Measurements from ENCODE around the gene CCND1.

CCND1 gene

DNA sequence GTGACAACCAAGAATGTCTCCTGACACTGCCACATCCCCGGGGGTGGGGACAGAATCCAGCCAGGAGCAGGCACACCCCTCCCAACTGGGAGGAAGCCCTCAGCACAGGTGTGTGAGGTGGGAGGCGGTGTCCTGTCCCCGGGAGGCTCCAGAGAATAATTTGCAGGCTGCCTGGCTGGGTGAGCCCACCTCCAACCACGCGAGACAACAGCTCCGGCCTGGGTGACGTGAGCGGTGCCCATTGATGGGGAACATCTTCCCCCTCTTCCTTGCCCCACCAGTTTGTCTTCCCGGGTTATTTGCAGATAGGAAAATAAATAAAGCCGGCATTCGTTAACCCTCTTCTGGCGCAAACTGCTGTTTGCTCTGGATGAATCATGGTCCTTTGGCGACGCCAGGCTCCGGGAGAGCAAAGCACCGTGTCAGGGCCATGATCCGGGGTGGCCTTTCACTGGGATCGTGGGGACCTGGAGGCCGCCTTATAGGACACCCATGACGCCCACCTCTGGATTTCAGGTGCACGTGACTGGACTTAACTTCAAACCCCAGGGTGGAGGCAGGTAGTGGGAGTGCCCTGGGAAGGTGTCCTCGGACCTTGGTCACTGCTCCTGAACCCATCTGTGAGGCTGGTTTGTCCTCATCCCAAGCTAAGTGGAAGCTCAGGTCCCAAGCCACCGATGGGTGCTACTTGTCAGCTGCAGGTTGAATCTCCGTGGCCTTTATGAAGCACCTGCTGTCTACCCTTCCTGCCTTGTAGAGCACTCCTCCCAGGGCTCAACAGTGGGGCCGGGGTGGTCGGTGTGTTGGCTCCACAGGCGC is 13.9 kb downstream of the CCND1 start:
- no peak for DNase-seq

DNA sequence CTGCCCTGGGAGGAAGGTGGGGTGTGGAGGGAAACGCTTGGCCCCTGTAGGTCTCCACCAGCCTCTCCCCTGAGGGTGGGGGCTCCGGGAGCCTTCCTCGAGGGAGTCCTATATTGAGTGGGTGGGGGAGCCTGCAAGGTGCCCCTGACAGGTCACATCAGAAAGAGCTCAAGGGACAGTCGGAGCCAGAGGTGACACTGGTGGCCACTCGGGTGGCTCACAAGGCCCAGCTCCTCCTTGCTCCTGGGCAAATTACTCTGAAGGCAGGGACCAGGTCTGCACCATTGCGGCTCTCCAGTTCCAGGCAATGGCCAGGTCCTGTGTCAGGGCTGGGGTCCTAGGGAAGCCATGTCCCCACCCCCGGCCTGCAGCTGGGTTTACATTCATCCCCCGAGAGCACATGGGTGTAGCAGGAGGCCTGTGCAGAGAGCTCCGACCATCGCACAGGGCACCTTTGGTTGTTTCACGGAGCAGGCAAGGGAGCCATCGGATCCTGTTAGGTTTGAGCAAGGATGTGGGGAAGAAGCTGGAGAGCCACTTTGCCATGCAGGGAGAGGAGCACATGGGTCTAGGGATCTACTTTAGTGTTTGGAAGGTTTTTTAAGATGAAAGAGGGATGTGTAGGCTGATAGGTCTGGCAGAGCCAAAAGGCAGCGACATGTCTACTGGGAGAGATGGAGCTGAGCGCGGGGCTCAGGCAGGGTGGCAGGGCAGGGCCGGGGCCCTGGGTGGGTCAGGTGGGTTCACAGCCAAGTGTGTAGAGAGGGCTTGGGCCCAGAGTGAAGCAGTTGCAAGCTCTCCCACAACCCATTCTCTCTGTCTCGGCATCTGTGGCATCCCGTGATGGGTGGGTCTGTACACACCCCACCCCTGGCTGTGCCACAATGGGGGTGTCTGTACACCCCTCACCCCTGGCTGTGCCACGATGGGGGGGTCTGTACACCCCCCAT is 14.8 kb downstream of the CCND1 start:
- no peak for DNase-seq

DNA sequence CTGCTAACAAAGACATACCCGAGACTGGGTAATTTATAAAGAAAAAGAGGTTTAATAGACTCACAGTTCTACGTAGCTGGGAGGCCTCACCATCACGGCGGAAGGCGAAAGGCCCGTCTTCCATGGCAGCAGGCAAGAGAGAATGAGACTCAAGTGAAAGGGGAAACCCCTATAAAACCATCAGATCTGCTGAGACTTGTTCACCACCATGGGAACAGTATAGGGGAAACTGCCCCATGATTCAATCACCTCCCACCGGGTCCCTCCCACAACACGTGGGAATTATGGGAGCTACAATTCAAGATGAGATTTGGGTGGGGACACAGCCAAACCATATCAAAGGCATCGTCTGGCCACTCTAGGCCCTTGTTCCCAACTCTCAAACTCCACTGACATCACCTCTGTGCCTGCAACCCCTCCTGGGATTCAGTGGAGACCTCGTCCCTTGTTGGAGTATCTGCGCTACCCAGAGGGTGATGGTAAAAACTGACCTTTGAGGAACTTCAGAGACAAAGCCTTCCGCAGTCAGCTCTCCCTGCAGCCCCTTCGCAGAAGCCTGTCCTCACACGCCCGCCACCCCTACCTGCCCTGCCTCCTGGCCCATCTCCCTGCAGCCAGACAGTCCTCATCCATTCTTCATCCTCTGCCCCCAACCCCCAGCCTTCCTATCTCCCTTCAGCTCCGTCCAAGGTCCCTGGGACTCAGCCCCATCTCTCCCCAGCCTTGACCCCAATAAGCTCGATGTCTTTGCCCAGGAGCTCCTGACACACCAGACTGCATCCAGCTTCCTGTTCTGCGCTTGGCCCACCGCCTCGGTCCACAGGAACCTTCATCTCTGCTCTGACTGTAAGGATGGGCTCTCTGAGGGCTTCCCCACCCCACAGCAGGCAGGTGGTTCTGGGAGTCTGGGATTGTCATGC is 15.8 kb downstream of the CCND1 start:
- DNase-seq = no peak

DNA sequence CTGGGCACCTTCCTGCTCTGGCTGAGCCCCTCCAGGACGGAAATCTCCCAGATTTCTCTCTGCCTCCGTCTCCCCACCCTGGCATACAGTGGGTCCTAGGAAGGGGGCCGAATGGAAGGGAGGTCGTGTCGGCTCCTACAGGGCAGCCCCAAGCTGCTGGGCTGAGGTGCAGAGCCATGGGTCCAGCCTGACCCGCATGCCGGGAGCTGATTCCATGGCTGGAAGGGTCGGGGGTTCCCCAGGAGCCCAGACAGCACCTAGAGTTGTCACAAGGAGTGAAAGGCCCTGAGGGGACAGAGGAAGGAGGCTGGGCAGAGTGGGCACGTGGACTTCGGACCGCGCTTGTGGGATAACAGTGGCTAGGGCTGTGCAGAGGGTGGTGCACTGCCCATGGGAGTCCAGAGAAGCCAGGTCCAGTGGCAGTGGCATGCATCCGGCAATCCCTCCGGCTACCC is 16.5 kb downstream of the CCND1 start:
- DNase-seq = no peak

DNA sequence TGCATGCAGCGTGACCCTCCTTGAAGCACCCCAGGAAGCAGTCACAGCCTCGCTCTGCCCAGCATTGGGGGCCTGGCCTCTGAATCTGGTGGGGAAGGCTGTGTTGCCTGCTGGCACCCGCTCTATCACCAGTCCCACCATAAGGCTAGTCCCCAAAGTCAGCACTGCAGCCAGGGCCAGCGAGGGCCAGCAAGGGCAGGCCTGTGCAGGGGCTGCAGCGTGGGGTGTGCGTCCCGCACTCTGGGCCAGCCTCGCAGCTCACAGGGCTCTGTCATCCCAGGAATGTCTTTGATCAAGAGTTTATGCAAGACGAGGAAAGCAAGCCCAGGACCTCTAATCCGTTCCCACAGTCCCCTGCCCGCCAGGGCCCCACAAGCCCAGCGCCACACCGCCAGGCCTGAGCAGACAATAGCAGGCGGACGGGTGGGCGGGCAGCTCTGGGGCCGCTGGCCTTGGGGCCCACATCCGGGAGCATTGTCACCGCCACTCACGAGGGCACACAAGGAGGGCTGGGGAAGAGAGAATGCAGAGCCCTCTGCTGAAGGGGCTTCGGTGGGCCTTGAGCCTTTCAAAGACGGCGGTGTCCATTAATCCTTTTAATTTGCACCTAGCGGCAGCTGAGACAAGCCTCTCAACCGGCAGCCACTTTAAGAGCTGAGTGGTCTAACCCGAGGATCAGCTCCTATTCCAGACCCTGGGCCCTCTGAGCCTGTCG is 17.1 kb downstream of the CCND1 start:
- no peak for DNase-seq

DNA sequence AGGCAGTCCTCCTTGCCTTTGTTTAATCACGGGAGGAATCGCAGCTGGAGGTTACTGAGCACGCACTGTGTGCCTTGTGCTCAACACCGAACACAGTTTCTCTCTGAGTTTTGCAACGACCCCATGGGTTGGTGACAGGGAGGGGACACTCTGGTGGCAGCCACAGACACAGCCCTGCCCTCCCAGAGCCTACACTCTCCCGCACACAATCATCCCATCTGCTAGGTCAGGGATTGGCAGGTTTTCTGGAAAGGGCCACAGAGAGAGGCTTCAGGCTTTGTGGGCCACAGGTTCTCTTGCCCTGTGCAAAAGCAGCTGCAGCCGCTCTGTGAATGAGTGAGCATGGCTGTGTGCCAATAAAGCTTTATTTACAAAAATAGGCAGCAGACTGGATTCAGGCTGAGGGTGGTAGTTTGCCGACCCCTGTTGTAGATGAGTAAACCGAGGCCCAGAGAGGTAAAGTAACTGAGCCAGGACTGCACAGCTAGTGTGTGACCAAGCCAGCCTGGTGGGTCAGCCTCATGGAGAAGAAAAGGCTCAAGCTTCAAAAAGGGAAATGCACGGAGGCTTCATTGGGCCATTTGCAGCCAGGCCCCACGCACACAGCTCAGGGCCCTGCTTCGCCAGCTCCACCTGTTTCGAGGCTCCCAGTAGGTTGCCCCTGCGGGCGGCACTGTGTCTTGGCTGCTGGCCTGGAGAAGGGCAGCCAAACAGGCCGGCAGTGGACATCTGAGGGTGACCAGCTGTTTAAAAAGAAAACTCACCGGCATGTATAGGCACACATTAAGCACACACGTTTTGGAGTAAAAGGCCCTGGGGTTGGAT is 17.9 kb downstream of the CCND1 start:
- no peak for DNase-seq

DNA sequence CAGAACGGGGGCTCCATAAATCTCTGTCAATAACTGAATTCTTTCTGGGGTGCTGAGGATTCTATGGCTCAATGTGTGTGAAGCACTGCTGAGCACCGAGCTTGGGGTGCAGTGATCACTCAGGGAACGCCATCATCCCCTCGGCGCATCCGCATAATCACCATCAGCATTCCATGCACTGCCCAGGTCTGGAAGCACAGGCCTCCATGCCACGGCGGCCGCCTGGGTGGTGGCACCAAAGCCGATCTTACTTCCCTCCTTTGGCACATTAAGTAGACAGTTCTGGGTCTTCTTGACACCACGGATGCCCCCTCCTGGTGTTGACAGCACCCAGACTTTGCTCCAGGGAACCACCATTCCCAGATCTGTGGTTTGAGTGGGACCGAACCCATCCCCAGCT is 18.6 kb downstream of the CCND1 start:
- no peak for DNase-seq

DNA sequence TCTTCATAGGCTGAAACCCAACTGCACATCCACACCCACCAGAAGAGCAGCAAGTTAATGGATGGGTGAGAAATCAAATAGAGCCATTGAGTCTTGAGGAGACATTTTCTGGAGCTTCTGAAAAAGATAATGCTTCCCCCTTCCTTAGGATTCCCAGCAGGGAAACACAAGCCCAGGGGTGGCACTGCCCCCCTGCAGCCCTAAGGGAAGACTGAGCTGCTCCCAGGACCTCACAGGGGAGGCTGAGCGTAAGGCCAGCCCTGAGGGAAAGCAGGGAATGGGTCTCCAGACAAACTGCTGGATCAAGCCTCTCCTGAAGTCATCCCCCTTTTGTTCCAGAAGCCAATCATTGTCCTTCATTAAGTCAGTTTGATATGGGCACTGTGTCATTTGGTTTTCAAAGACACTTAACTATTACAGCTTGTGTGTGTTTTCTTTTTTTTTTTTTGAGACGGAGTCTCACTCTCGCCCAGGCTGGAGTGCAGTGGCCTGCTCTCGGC is 19.1 kb downstream of the CCND1 start:
- no peak for DNase-seq

DNA sequence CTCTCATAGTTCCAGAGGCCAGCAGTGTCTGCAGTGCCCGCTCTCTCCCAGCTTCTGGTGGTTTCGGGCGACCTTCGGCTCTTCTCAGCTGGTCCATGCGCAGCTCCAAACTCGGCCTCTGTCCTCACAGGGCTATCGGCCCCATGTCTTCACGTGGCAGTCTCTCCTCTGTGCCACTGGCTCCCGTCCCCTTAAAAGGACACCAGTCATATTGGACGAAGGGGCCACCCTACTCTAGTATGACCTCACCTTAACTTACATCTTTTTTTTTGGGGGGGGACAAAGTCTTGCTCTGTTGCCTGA is 20.4 kb downstream of the CCND1 start:
- no peak for DNase-seq

DNA sequence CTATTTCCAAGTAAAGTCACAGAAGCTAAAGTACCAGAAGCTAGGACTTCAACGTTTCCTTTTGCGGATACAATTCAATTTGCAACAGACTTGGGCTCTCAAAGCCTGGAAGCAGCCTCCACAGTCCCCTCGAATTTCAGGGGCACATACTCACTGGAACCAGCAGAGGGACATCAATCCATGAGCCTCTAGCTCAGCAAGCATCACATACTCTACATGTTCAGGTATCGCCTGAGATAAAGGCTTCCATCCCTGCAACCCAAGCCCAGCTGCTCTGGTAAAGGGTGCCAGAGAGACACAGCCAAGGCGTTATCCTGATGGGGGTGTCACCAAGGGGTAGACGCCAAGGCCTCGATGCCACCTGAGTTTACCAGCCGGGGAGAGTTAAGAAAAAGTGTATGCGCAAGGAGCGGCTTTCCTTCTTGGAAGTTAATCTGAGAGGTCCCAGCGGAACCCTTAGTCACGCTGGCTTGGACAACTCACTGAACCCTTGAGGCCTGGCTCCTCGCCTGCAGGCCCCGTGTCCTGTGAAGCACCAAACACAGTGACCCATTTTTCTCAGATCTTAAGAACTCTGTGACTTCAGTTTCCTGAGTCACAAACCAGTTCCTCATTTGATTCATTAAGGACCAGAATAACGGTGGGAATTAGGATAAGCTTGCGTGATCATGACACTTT is 21.2 kb downstream of the CCND1 start:
- DNase-seq = no peak

DNA sequence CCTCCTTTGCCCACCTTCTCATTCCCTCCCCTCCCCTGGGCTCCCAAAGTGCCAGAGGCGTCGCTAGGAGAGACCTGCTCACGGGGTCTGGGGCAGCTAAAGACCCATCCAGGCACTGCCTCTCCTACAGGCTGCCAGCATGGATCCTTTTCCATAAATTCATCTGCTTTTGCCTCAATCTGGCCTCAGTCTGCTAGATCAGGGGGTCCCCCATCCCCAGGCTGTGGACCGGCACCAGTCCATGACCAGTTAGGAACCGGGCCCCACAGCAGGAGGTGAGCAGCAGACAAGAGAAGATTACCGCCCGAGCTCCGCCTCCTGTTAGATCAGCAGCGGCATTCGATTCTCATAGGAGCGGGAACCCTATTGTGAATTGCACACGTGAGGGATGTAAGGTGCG is 21.9 kb downstream of the CCND1 start:
- no peak for DNase-seq

DNA sequence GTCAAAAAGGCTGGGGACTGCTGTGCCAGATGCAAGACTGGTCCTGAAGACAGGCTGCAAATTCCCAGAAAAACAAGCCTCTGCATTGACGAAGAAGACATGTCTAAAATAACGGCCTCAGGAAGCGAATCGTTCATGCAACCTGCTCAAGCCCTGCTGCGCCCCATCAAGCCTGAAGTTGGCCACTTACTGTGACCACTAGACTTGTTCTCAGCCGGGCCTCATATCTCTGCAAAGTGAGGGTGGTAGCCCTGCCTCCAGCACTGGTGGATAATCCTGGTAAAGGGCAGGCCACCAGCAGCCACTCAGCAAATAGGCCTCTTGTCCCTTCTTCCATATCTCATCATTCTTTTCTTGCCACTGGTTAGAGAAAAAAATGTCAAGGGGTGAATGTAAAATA is 22.4 kb downstream of the CCND1 start:
- no peak for DNase-seq

DNA sequence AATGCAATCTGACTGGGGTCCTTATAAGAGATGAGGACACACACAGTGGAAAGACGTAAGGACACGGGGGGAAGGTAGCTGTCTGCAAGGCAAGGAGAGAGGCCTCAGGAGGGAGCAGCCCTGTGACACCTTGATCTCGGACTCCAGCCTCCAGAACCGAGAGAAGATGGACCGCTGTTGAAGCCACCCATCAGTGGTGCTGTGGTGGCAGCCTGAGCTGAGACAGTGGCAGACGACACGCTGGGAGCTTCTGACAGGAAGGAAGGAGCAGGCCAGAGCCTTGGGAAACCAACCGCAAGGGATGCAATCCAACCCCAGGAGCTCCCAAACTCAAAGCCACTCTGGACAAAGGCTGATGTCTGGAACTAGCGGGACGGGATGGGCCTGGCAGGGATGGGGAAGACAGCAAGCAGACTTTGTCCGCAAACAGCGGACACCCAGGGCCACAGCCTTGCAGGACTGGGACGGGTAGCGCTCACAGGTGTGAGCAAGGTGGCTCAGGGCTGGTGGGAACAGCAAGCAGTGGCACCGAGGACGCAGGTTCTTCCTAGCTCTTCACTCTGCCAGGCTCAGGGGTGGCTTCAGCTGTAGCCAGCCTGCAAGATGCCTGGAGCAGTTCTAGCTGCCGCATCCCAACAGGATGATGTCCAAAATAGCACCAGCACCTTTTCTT is 23.3 kb downstream of the CCND1 start:
- DNase-seq = no peak

DNA sequence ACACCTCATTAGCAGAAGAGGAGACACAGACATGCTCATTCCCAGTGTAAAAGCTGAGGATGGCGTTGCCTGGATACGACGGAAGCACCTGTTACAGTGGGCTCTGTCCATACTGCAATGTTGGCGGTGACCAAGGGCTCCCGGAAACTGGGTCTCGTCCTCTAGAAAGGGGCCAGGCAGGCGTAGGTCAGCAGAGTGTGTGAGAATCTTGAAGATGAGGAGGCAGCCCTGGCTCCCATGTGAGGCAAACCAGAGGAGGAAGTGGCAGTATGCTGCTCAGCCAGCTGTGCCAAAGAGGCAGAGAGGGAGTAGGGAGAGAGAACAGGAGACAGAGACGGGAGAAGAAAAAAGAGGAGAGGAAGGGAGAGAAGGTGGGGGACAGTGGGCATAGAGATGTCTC is 23.9 kb downstream of the CCND1 start:
- no peak for DNase-seq

DNA sequence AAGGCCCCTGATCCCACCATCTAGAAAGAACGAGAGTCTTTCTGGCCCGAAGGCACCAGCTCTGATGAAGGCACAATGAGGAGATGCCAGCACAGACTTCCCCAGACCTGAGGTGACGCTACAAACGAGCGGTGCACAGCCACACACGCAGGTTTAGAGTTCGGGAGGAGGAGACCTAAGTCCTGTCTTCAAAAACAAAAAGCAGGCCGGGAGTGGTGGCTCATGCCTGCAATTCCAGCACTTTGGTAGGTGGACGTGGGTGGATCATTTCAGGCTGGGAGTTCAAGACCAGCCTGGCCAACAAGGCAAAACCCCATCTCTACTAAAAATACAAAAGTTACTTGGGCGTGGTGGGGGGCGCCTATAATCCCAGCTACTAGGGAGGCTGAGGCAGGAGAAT is 24.7 kb downstream of the CCND1 start:
- no peak for DNase-seq

DNA sequence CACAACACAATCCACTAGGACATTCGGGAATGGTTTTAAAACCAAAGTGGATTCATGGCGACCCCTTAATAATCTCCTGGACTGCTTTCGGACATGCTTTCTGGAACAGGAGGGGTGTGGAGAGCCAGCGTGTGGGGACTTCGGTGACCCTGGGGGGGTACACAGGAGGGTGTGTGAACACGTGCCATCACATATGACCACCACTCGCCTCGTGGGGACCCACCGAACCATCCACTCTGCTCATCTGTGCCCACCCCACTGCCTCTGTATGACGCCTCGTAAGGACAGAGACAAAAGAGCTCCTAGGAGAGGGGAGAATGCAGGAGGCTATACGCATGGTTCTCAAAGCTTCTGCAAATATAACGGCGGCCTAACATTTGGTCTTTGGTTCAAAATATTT is 25.3 kb downstream of the CCND1 start:
- no peak for DNase-seq

DNA sequence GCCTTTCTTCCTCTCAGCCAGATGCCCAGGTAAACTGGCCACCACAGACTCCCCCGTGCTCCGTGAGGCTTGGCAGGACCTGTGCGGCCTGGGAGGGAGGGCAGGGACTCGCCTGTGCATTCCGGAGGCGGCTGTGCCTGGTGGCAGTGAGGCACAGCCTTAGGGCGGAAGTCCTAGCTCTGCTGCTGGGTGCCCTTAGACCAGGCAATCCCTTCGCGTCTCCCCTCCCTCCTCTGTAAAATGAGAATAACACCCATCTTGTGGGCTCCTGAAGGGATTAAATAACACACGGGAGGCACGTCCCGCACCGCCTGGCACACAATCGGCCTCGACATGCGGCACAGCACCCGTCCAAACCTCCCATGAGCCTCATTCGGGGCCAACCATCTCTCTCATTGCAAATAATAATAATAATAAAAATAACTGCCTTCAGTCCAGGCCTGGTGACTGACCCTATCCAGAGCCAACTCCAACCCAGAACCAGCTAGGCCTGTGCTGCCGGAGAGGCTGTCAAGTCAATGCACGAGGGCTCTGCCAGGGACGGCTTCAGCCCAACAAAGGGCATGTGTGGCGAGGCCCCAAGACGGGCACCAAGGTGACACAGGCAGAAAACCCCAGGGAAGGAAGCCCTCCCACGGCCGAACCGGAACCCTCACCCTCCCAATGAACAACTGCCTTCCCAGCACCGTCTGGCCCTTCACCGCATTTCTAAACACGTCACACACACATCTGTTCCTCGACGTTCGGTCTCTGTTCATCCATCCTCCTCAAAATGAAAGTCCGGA is 26.0 kb downstream of the CCND1 start:
- no peak for DNase-seq

DNA sequence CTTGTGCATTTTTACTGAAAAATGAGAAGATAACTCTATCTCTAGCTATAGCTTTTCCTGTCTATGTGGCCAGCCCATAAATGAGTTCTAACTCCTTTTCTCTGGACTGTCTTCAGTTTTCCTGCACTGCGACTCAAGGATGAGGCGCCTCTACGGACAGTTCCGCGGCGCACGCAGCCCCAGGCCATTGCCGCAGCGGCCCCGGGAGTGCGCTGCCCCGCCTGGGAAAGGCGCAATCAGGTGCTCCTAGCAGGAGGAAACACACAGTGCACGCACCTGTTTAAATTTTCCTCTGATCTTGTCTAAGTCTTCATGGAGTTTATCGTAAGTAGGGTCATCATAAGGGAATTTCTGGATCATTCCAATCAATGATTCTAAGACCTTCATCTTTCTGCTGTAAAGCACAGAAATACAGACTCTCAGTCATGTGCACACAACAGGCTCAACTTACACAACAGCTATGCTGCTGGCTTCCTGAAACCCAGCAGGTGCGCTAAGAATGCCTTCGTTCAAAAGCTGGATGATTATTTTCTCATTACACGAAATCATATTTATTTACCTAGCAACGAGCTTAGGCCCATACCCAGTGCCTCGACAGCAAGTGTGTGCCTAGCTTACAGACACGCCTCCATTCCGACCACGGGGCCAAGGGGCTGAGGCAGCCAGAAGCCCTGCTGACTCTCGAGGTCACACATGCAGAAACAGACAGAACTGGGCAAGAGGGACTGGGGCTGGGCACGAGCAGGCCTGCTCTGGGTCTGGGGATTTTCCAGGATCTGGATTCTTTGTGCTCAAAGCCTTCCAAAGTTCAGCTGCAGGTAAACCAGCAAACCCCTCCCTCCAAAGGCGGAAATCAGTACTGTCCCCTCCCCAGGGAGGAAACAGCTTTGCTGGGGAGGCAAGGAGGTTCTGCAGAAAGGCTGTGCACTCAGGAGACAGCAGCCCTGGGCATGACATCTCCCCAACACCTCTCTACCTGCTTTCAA is 27.0 kb downstream of the CCND1 start:
- no peak for DNase-seq
